ENCODE results near the gene HASPIN. TPM values are rescaled to one million over a fixed set of nuclear protein-coding genes. Genes with fewer than 3 reads are reported as not detected.

The HASPIN gene
- total and polyA plus RNA-seq, 11 donors, result 0.15 to 2.1 (median 0.32) TPM; not detected in 1

DNA sequence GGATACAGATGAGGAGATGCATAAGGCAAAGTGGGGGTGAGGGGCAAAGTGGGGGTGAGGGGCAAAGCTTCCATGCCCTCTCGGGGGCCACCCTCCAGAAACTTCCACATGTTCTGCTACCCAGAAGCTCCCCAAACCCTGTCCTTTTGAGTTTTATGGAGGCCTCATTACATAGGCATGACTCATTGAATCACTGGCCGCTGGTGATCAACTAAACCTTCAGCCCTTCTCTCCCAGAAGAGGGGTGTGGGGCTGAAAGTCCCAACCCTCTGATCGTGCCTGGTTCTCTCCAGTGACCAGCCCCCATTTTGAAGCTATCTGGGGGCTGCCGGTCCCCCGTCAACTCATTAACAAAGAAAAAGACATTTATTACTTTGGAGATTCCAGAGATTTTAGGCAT lies 49.8 kb downstream of the HASPIN start:
- intact Hi-C loops (cut with DNase I), result no loop called here
- WGBS, 4 donors, result 78 to 83% (median 81%) methylated on average over 5 of the region's 5 CpGs
- Histone ChIP-seq H3K27me3 (peaks cover 0 to 5% (median 0%) of the 10 kb centered on the region in 9 donors), H3K36me3 (no peaks in the 10 kb centered on the region), H3K4me3 (no peak overlapping the region), H3K27ac (no peak overlapping the region), H3K9me3 (no peaks in the 10 kb centered on the region), H3K4me1 (no peaks in the 10 kb centered on the region)
- no peak for TF ChIP-seq POLR2A (IDR thresholded peaks at IDR 0.05)
- TF ChIP-seq, protein P1, sequence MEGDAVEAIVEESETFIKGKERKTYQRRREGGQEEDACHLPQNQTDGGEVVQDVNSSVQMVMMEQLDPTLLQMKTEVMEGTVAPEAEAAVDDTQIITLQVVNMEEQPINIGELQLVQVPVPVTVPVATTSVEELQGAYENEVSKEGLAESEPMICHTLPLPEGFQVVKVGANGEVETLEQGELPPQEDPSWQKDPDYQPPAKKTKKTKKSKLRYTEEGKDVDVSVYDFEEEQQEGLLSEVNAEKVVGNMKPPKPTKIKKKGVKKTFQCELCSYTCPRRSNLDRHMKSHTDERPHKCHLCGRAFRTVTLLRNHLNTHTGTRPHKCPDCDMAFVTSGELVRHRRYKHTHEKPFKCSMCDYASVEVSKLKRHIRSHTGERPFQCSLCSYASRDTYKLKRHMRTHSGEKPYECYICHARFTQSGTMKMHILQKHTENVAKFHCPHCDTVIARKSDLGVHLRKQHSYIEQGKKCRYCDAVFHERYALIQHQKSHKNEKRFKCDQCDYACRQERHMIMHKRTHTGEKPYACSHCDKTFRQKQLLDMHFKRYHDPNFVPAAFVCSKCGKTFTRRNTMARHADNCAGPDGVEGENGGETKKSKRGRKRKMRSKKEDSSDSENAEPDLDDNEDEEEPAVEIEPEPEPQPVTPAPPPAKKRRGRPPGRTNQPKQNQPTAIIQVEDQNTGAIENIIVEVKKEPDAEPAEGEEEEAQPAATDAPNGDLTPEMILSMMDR (IDR thresholded peaks at IDR 0.05), result no peak
- ATAC-seq (no peak), DNase-seq (no peak)

DNA sequence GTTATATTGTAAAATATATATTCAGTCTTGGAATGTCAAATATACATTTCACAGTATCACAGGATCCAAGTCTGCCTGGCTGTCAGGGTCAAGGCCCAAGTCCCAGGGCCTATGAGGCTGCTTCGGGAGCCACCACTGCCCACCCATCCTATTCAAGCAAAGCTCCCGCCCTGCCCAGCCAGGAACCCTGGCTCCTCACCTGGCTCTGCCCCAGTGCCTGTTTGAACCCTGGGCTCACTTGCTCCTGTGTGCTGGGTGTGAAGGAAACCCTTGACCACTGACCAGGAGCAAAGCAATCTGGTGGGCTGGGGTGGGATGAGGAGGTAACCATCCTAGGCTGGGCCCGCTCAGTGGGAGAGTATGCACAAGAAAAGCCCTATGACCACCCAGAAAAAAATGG lies 50.3 kb downstream of the HASPIN start:
- Histone ChIP-seq H3K9me3 (no peaks in the 10 kb centered on the region), H3K27me3 (peaks cover 0 to 5% (median 0%) of the 10 kb centered on the region in 9 donors), H3K36me3 (no peaks in the 10 kb centered on the region), H3K27ac (no peak overlapping the region), H3K4me1 (no peaks in the 10 kb centered on the region), H3K4me3 (no peak overlapping the region)
- TF ChIP-seq, protein P1 (IDR thresholded peaks at IDR 0.05), result no peak
- no peak for TF ChIP-seq POLR2A (IDR thresholded peaks at IDR 0.05)
- intact Hi-C loops (cut with DNase I), result no loop called here
- DNase-seq, result no peak
- ATAC-seq, result no peak
- WGBS, 4 donors, result 91 to 98% (median 93%) methylated on average over 3 of the region's 3 CpGs

Other genes starting within 250 kb of the HASPIN start
- 1 to 10 TPM in 6 of 9 donors, under 1 TPM in 3; 0.44 to 2.4 (median 1.3) TPM for gene ASPA, start 247.9 kb upstream of the HASPIN start, total RNA-seq
- gene ASPA, start 247.9 kb upstream of the HASPIN start, polyA plus RNA-seq, result under 1 TPM; 0.26 to 0.88 TPM
- gene TRPV3, start 166.1 kb upstream of the HASPIN start, total RNA-seq, result 1 to 10 TPM in 4 of 9 donors, under 1 TPM in 4, not detected in 1; 0.25 to 1.7 (median 0.97) TPM
- gene TRPV3, start 166.1 kb upstream of the HASPIN start, polyA plus RNA-seq, result under 1 TPM; 0.32 to 0.65 TPM
- 1 to 10 TPM; 2.0 to 4.5 (median 3.3) TPM for gene TRPV1, start 114.5 kb upstream of the HASPIN start, total RNA-seq
- gene TRPV1, start 114.5 kb upstream of the HASPIN start, polyA plus RNA-seq, result 1 to 10 TPM; 1.9 to 4.9 TPM
- gene SHPK, start 87.7 kb upstream of the HASPIN start, total RNA-seq, result 1 to 10 TPM; 2.5 to 7.3 (median 3.6) TPM
- 1 to 10 TPM; 2.9 to 3.7 TPM for gene SHPK, start 87.7 kb upstream of the HASPIN start, polyA plus RNA-seq
- 10 to 100 TPM in 3 of 9 donors, 1 to 10 TPM in 6; 6.2 to 19.0 (median 8.7) TPM for gene CTNS, start 87.1 kb upstream of the HASPIN start, total RNA-seq
- 10 to 100 TPM in 1 of 2 donors, 1 to 10 TPM in 1; 6.8 to 10.9 TPM for gene CTNS, start 87.1 kb upstream of the HASPIN start, polyA plus RNA-seq
- 100 to 1,000 TPM; 122 to 291 (median 177) TPM for gene TAX1BP3, start 55.3 kb upstream of the HASPIN start, total RNA-seq
- gene TAX1BP3, start 55.3 kb upstream of the HASPIN start, polyA plus RNA-seq, result 100 to 1,000 TPM; 131 to 203 TPM
- 10 to 100 TPM; 24.2 to 78.2 (median 51.9) TPM for gene EMC6, start 55.1 kb upstream of the HASPIN start, total RNA-seq
- 100 to 1,000 TPM; 141 to 190 TPM for gene EMC6, start 55.1 kb upstream of the HASPIN start, polyA plus RNA-seq
- gene P2RX5, start 27.7 kb upstream of the HASPIN start, total RNA-seq, result 10 to 100 TPM in 6 of 9 donors, 1 to 10 TPM in 3; 5.4 to 66.4 (median 14.3) TPM
- 100 to 1,000 TPM in 1 of 2 donors, 10 to 100 TPM in 1; 13.1 to 108 TPM for gene P2RX5, start 27.7 kb upstream of the HASPIN start, polyA plus RNA-seq
- 10 to 100 TPM in 8 of 9 donors, 1 to 10 TPM in 1; 7.1 to 17.1 (median 15.3) TPM for gene ITGAE, start 77.3 kb downstream of the HASPIN start, total RNA-seq
- gene ITGAE, start 77.3 kb downstream of the HASPIN start, polyA plus RNA-seq, result 10 to 100 TPM; 15.3 to 32.9 TPM
- gene NCBP3, start 122.3 kb downstream of the HASPIN start, total RNA-seq, result 10 to 100 TPM; 10.6 to 26.4 (median 21.6) TPM
- gene NCBP3, start 122.3 kb downstream of the HASPIN start, polyA plus RNA-seq, result 10 to 100 TPM; 10.4 to 20.2 TPM
- 1 to 10 TPM; 2.0 to 6.8 (median 4.3) TPM for gene CAMKK1, start 169.2 kb downstream of the HASPIN start, total RNA-seq
- 1 to 10 TPM; 2.0 to 4.2 TPM for gene CAMKK1, start 169.2 kb downstream of the HASPIN start, polyA plus RNA-seq
- 1 to 10 TPM in 2 of 9 donors, under 1 TPM in 7; 0.22 to 5.5 (median 0.52) TPM for gene P2RX1, start 192.6 kb downstream of the HASPIN start, total RNA-seq
- gene P2RX1, start 192.6 kb downstream of the HASPIN start, polyA plus RNA-seq, result 1 to 10 TPM in 1 of 2 donors, under 1 TPM in 1; 0.19 to 1.4 TPM
- gene ATP2A3, start 240.5 kb downstream of the HASPIN start, total RNA-seq, result 10 to 100 TPM in 1 of 9 donors, 1 to 10 TPM in 8; 3.3 to 19.7 (median 7.0) TPM
- gene ATP2A3, start 240.5 kb downstream of the HASPIN start, polyA plus RNA-seq, result 10 to 100 TPM in 1 of 2 donors, 1 to 10 TPM in 1; 5.1 to 21.8 TPM

All from heart left ventricle (tissue), 16 donors.